ENCODE data around the gene PCSK4. TPM values are rescaled to one million over a fixed set of nuclear protein-coding genes. Genes with fewer than 3 reads are reported as not detected.

Gene PCSK4
- total and polyA plus RNA-seq, 2 of the 4 experiments (the other 2 are of a cell fraction) = 0.72 to 1.7 TPM

GRCh38 chr19:1522061-1522460, 31.9 kb upstream of the PCSK4 start:
- H3K27ac ChIP-seq (ENCODE audit: insufficient read depth, low read length) = no peak overlapping the region
- DNase-seq (no peak), ATAC-seq (ENCODE audit: low read depth) (no peak)
- CTCF ChIA-PET = no interaction called here
- peaks cover 34% of the 10 kb centered on the region for H3K27me3 ChIP-seq (ENCODE audit: control insufficient read depth, insufficient read depth, low read length)
- in situ Hi-C loops (cut with MboI; ENCODE audit: low sequenced_read_pairs) (no loop called here), dilution Hi-C loops (cut with HindIII; ENCODE audit: low sequenced_read_pairs, unreplicated experiment) (no loop called here), intact Hi-C loops (cut with micrococcal nuclease) (no loop called here)
- 0 out of 2 replicates have a peak, but pooled peaks cover 7% of the 10 kb centered on the region for H4K20me1 ChIP-seq (ENCODE audit: insufficient read depth, low read length)
- no peaks in the 10 kb centered on the region; the same call in 1 of the 2 replicates for H3K4me1 ChIP-seq (ENCODE audit: control insufficient read depth, insufficient read depth, low read length)
- no peak overlapping the region for H3K4me3 ChIP-seq (ENCODE audit: insufficient read depth, low read depth, low read length)
- no TSS peak for BruUV-seq (replicated peaks)
- TF ChIP-seq CEBPB (IDR thresholded peaks at IDR 0.05; ENCODE audit: low read depth, low read length) (no peak), MAFK (IDR thresholded peaks at IDR 0.05; ENCODE audit: low read depth, low read length) (no peak), CHD1 (IDR thresholded peaks at IDR 0.05; ENCODE audit: low read depth, low read length) (no peak), FOS (IDR thresholded peaks at IDR 0.05; ENCODE audit: low read depth, low read length) (no peak), BHLHE40 (IDR thresholded peaks at IDR 0.05; ENCODE audit: low read depth, low read length) (no peak), RAD21 (IDR thresholded peaks at IDR 0.05; ENCODE audit: low read length) (no peak), RFX5 (IDR thresholded peaks at IDR 0.05; ENCODE audit: low read depth, low read length) (no peak), USF2 (IDR thresholded peaks at IDR 0.05; ENCODE audit: low read depth, low read length) (no peak), POLR2A (IDR thresholded peaks at IDR 0.05; ENCODE audit: low read depth, low read length) (no peak), NFE2L2 (IDR thresholded peaks at IDR 0.05; ENCODE audit: low read depth, low read length) (no peak), ELK1 (IDR thresholded peaks at IDR 0.05; ENCODE audit: borderline replicate concordance, low read depth, low read length) (no peak), MXI1 (IDR thresholded peaks at IDR 0.05; ENCODE audit: borderline replicate concordance, low read depth, low read length) (no peak)
- no peak overlapping the region for H4K91ac ChIP-seq (ENCODE audit: insufficient read depth, low read depth, low read length)
- no peak overlapping the region for H2BK120ac ChIP-seq (ENCODE audit: low read depth, low read length)
- H3K79me1 ChIP-seq (ENCODE audit: low read depth in 1 of 2, low read length in 2 of 2) = no peaks in the 10 kb centered on the region
- H2BK20ac ChIP-seq (ENCODE audit: low read depth, low read length) = no peak overlapping the region
- no peak overlapping the region for H3K4ac ChIP-seq (ENCODE audit: low read depth, low read length)
- no peak overlapping the region for H3K18ac ChIP-seq (ENCODE audit: low read depth, low read length)
- H2BK5ac ChIP-seq (ENCODE audit: low read depth, low read length, poor library complexity, severe bottlenecking) = no peak overlapping the region
- no peak overlapping the region for H3K56ac ChIP-seq (ENCODE audit: extremely low read depth, insufficient read depth, low read length)
- 59% methylated on average over 5 of the region's 10 CpGs; no CpG with 5 or more reads in 1 of the 2 experiments for WGBS, 2 experiments (ENCODE audit: extremely low coverage in 2 of 2, insufficient read length in 1 of 2)
- no peak overlapping the region for H4K8ac ChIP-seq (ENCODE audit: low read depth in 2 of 2, low read length in 2 of 2)
- peaks cover 4% of the 10 kb centered on the region; the same call in 1 of the 2 replicates for H3K9me1 ChIP-seq (ENCODE audit: insufficient read depth, low read length)
- no peaks in the 10 kb centered on the region for H3K36me3 ChIP-seq (ENCODE audit: control insufficient read depth, insufficient read depth, low read length)
- no peak overlapping the region; the same call in 1 of the 2 replicates for H2AK5ac ChIP-seq (ENCODE audit: low read depth, low read length)
- no peak overlapping the region for H2AFZ ChIP-seq (replicated peaks; ENCODE audit: low read length, poor library complexity)
- no peak overlapping the region for H3K14ac ChIP-seq (replicated peaks; ENCODE audit: low read depth, low read length)
- H4K5ac ChIP-seq (ENCODE audit: low read depth, low read length) = no peak overlapping the region
- no peak overlapping the region for H3K23ac ChIP-seq (ENCODE audit: low read depth, low read length)
- no peak overlapping the region for H3K9ac ChIP-seq (ENCODE audit: low read depth, low read length)
- H2BK15ac ChIP-seq (ENCODE audit: low read depth, low read length) = no peak overlapping the region
- H3K4me2 ChIP-seq (ENCODE audit: low read depth, low read length) = no peak overlapping the region
- H2AK9ac ChIP-seq (replicated peaks; ENCODE audit: low read depth, low read length, poor library complexity) = no peak overlapping the region
- POLR2A ChIA-PET (ENCODE audit: unreplicated experiment) = no interaction called here
- no peaks in the 10 kb centered on the region for H3K9me3 ChIP-seq (ENCODE audit: control insufficient read depth, insufficient read depth, low read length)

All from IMR-90 (cell line).